GM21529 (cell line): ENCODE data around the gene CDK3.

Source experiments
- ATAC-seq: cut with Tn5 transposase; IDR thresholded peaks from one replicate; pipeline ENCODE4 v1.9.1; 2021; ENCODE audit not compliant: unreplicated experiment

The CDK3 gene

GRCh38 chr17:75987041-75987440, 13.6 kb upstream of the CDK3 start:
- ATAC-seq = no peak

- ATAC-seq = no peak
Observed at GRCh38 chr17:75991396-75991795, 9.3 kb upstream of the CDK3 start.

DNA sequence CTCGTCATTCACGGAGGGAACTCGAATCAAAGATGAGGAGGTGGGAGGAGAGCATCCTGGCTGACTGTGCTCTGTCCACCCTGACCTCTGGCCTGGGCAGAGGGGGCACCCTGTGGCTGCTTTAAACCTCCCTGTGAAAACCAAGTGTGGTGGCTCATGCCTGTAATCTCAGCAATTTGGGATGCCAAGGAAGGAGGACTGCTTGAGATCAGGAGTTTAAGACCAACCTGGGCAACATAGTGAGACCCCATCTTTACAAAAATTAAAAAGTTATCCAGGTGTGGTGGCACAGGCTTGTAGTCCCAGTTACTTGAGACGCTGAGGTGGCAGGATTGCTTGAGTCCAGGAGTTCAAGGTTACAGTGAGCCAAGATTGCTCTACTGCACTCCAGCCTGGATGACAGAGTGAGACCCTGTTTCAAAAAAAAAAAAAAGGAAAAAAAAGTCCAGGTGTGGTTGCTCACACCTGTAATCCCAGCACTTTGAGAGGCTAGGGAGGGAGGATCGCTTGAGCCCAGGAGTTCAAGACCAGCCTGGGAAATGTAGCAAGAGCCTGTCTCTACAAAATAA, 5.8 kb upstream of the CDK3 start:
- no peak for ATAC-seq

DNA sequence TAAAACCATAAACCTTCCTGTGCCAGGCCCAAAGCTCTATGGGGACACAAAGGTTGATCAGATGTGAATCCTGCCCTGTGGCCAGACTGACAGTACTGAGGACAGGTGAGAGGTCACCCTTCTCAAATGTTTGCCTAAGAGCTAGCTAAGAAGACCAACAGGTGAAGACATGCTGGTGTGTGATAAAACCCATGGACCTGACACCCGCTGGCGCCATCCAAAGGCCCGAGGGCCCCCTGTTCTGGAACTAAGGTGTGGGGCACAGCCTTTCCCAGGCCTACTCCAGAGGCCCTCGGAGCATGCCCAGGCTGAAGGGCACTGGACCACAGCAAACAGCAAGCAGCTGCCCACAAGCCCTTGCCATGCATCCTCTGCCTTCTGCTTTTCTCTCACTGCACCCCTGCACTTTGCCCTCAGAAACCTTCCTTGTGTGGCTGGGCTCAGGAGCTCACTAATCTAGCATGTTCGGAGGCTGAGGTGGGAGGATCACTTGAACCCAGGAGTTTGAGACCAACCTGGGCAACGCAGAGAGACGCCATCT, 5.2 kb upstream of the CDK3 start:
- ATAC-seq = no peak

GRCh38 chr17:75996665-75997590, 3.7 kb upstream of the CDK3 start:
- no peak for ATAC-seq

- ATAC-seq = no peak
Observed at GRCh38 chr17:75998327-75998795, 2.3 kb upstream of the CDK3 start.

GRCh38 chr17:76000016-76000754, 470 bp upstream of the CDK3 start:
- ATAC-seq = no peak

DNA sequence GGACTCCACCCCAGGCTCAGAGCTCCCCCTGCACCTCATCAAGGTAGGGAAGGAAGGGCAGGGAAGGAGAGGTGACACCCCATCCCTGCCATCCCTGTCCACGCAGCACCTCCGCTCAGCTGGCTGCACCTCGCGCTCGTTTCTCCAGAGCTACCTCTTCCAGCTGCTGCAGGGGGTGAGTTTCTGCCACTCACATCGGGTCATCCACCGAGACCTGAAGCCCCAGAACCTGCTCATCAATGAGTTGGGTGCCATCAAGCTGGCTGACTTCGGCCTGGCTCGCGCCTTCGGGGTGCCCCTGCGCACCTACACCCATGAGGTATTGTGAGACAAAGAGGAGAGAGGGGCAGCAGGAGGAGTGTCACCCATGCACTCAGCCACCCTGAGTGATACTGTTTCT, 1.4 kb downstream of the CDK3 start:
- ATAC-seq = no peak

GRCh38 chr17:76003915-76004314, 3.3 kb downstream of the CDK3 start:
- ATAC-seq = no peak

GRCh38 chr17:76004750-76005262, 4.2 kb downstream of the CDK3 start:
- ATAC-seq = no peak

DNA sequence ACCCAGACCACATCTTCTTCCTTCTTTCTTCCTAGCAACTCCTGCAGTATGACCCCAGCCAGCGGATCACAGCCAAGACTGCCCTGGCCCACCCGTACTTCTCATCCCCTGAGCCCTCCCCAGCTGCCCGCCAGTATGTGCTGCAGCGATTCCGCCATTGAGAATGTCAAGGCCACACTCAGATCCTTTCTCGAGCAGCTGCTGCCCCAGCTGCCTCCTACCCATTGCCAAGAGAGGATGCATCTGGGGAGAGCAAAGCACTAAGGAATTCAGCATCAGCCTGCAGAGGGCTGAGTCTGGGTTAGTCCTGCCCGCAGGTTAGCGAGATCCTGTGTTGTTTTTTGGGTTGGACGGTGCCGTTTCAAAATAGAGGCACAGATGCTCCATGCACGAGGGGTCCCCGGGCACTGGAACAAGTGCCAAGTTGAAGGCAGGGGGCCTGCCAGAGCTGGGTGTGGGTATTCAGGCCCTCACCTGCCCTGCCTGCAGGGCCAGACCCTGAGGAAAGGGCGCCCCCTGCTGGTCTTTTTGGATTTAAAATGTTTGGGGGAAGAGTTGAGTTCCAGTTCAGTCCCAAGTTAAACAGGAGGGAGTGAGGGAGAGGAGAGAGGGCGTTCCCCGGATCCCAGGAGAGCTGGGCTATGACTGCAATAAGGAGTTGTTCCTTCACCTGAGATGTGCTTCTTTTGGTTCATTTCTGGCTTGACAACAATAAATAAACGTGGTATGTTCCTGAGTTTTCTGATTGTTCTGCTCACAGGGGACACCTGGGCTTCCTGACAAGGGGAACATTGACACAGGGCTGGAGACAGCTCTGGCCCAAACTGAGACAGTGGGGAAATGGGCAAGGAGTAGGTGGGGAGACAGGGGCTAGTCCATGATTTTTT, 4.9 kb downstream of the CDK3 start:
- ATAC-seq = no peak

GRCh38 chr17:76007131-76007849, 6.6 kb downstream of the CDK3 start:
- ATAC-seq = no peak

- ATAC-seq = no peak
Observed at GRCh38 chr17:76007850-76008165, 7.2 kb downstream of the CDK3 start.

DNA sequence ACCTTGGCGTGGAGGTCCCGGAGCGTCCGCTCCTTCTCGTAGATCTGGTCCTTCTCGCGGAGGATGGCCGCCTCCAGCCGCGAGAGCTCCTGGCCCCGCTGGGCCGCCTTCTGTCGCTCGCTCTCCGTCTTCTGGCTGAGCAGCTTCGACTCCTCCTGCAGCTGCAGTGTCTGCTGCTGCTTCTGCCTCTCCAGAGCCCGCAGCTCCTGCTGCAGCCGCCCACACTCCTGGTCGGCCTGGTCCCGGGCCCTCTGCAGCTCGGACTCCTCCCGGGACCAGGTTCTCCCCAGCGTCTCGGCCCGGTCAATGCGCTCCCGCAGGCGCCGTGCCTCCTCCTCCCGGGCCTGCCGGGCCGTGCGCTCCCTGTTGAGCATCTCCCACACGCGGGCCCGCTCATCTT, 7.6 kb downstream of the CDK3 start:
- no peak for ATAC-seq

DNA sequence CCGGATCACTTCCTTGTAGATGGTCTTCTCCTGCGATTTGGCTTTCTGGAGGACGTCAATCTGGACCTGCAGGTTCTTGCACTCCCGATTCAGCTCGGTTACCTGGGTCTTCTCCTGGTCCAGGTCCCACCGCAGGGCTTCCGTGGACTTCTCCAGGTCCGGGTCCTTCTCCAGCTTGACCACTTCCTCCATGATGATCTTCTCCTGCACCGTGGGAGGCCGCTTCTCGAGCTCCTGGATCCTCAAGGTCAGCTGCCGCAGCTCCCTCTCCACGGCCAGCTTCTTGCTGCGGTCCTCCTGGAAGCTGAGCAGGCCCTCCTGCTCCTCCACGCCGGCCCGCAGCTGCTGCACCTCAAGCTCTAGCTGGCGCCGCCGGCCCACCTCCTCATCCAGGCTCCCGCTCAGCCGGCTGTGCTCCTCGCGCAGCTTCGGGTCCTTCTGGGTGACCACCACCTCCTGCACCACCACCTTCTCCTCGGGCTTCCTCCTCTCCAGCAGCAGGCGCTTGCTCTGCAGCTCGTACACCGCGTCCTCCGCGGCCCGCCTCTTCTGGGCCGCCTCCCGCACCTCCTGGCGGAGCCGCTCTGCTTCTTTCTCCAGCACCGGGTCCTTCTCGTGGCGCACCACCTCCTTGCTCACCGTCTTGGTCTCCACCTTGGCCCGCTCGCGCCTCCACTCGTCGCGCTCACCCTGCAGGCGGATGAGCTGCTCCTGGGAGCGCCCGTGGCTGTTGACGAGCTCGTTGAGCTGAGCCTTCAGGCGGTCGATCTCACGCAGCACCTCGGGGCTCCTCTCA, 8.2 kb downstream of the CDK3 start:
- no peak for ATAC-seq

- ATAC-seq = no peak
Observed at GRCh38 chr17:76009447-76009846, 8.8 kb downstream of the CDK3 start.

- ATAC-seq = no peak
Observed at GRCh38 chr17:76009969-76010661, 9.5 kb downstream of the CDK3 start.

DNA sequence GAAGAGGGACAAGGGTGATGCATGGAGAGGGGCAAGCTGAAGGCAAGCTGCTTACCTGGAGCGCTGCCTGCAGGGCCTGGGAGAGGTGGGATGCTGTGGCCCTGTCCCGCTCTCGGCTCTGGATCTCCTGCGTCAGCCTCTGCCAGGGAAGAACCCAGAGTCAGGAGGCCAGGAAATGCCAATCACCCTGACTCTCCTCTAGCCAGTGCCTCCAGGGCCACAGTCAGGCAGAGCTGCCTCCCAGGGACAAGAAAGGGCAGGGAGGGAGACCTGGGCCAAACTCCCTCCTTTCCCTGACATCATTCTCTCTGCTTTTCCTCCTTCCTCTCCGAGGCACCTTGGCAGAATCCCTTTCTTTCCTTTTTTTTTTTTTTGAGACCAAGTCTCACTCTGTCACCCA, 11.3 kb downstream of the CDK3 start:
- no peak for ATAC-seq
